H54 (cell line): ENCODE data around the gene PPP2R5C.

Experiments
- DNase-seq: peaks from one replicate; pipeline ENCODE4 v3.0.0; 2011; ENCODE audit warnings: low spot score, mixed read lengths; ENCODE audit not compliant: insufficient read length
- FAIRE-seq: peaks from 3 replicates; lab custom pipeline; 2011; peaks lifted over from hg19 to GRCh38; lab: Jason Lieb, UNC
- POLR2A ChIP-seq: IDR thresholded peaks from 2 replicates; pipeline ENCODE4 v1.6.1; 2011; ENCODE audit warnings: low read depth, mild to moderate bottlenecking, low read length

The PPP2R5C gene

GRCh38 chr14:101815994-101816393, 54.5 kb downstream of the PPP2R5C start:
- no peak for TF ChIP-seq POLR2A
- FAIRE-seq = no peak
- DNase-seq = no peak

GRCh38 chr14:101817501-101818001, 56.0 kb downstream of the PPP2R5C start:
- no peak for TF ChIP-seq POLR2A
- no peak for DNase-seq
- peak; percentile 11 for FAIRE-seq

DNA sequence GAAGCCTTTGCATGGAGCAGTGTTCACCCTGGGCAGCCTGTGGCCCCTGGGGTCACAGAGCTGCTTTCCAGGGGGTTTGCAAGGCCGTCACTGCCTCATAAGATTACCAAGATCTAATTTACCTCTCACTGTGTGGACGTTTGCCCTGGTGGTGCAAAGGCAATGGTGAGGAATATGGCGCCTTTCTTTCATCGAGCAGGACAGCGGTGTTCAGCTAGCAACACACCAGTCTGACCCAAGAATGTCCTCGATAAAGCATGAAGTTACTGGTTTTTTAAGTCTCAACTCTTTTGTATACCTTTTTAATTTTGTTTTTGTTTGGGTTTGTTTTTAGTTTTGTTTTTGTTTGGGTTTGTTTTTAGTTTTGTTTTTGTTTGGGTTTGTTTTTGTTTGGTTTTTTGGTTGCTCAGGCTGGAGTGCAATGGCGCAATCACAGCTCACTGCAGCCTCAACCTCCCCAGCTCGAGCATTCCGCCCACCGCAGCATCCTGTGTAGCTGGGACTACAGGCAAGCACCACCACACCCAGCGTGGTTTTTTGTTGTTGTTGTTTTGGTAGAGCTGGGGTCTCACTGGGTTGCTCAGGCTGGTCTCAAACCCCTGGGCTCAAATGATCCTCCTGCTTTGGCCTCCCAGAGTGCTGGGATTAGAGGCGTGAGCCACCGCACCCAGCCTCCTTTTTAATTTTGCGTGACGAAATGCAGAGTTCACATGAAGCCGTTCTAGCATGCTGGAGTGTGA, 57.9 kb downstream of the PPP2R5C start:
- no peak for FAIRE-seq
- TF ChIP-seq POLR2A = no peak

GRCh38 chr14:101820283-101820798, 58.8 kb downstream of the PPP2R5C start:
- no peak for TF ChIP-seq POLR2A
- DNase-seq (no peak), FAIRE-seq (no peak)

More for the DNA sequence above, 57.9 kb downstream of the PPP2R5C start:
- no peak for DNase-seq

- DNase-seq (no peak), FAIRE-seq (no peak)
- TF ChIP-seq POLR2A = no peak
Measured at GRCh38 chr14:101821528-101821927, 60.0 kb downstream of the PPP2R5C start.

GRCh38 chr14:101823066-101823465, 61.6 kb downstream of the PPP2R5C start:
- TF ChIP-seq POLR2A = no peak
- DNase-seq (no peak), FAIRE-seq (no peak)

- DNase-seq = no peak
- TF ChIP-seq POLR2A = no peak
- peak; percentile 27 for FAIRE-seq
Measured at GRCh38 chr14:101823511-101824120, 62.1 kb downstream of the PPP2R5C start.

DNA sequence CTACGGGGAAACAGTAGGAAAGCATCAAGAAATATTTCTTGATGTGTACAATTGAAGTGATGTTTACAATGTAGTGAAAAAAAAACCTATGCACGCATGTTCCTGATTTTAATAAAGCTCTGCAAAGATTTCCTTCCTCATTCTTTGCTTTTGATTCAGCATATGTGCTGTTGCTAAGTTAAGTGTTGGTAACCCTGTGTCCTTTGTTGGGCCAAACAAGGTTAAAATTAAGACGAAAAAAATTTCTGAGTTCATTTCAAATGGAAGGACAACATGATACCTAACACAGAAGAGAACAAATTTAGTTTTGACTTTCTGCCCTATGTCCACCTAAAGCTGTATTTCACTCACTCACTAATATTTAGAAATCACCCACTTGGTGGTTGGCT, 62.8 kb downstream of the PPP2R5C start:
- no peak for TF ChIP-seq POLR2A
- FAIRE-seq (no peak), DNase-seq (no peak)

GRCh38 chr14:101825797-101826196, 64.3 kb downstream of the PPP2R5C start:
- no peak for FAIRE-seq
- no peak for DNase-seq
- no peak for TF ChIP-seq POLR2A

GRCh38 chr14:101826351-101826750, 64.8 kb downstream of the PPP2R5C start:
- DNase-seq (no peak), FAIRE-seq (no peak)
- no peak for TF ChIP-seq POLR2A

DNA sequence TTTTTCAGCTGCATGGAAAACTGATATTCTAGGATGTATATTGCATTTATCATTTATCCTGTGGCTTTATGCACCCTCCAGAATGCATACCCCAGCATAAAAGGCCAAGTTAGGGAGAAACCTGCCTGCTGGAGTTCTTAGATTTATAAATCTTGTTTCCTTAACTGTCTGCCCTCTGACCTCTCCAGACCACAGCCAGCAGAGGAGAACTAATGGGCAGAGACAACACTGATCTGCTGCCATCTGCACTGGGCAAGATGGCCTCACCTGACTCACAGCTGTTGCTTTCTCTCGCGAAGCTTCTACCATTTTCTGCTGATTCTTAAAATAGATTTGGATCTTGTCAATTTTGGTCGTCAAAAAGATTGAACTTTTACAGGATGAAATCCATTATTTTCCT, 65.8 kb downstream of the PPP2R5C start:
- DNase-seq (no peak), FAIRE-seq (no peak)
- no peak for TF ChIP-seq POLR2A

- no peak for DNase-seq
- TF ChIP-seq POLR2A = no peak
- FAIRE-seq = no peak
Measured at GRCh38 chr14:101828046-101828445, 66.5 kb downstream of the PPP2R5C start.

GRCh38 chr14:101830271-101830670, 68.8 kb downstream of the PPP2R5C start:
- DNase-seq (no peak), FAIRE-seq (no peak)
- no peak for TF ChIP-seq POLR2A

- DNase-seq (no peak), FAIRE-seq (peak; percentile 41)
- TF ChIP-seq POLR2A = no peak
Measured at GRCh38 chr14:101833045-101833444, 71.5 kb downstream of the PPP2R5C start.

DNA sequence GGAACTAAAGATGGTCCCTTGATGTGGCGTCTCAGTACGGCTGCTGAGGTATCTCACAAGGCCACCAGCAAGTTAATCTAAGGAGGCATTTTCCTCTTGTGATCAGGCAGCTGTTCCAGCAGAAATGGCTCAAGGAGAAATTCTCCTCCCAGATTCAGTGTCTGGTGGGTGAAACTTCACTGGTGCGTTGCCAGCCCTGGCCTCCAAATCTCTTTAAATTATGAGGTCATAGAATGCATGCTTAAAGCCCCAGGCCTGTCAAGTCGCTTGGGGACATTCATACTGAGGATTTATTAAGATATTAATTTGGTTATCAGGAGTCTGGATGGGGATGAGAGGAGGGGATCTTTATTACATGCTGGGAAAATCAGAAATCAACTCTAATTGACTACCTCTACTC, 72.9 kb downstream of the PPP2R5C start:
- FAIRE-seq = no peak

More for the DNA sequence above, 72.9 kb downstream of the PPP2R5C start:
- no peak for DNase-seq
- TF ChIP-seq POLR2A = no peak
